ENCODE results near the gene MYO16. TPM values are rescaled to one million over a fixed set of nuclear protein-coding genes. Genes with fewer than 3 reads are reported as not detected.

MYO16 gene
- total and polyA plus RNA-seq, 2 of the 4 experiments (the other 2 are of a cell fraction), result under 0.01 to 0.03 TPM

DNA sequence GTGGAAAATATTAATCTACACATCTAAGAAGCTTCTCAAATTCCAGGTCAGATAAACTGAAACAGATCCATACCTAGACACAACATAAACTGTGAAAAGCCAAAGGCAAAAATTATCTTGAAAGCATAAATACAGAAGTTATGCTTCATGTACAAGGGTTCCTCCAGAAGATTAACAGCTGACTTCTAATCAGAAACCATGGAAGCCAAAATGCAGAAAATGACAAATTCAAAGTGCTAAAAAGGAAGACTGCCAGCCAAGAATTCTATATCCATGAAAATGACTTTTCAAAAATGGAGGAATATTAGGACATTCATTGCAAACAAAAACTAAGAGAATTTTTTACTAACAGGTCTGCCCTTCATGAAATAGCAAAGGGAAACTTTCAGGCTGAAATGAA lies 72.8 kb downstream of the MYO16 start:
- ChIA-PET CTCF (no interaction called here), POLR2A (ENCODE audit: unreplicated experiment) (no interaction called here)
- dilution Hi-C loops (cut with HindIII; ENCODE audit: low sequenced_read_pairs, unreplicated experiment) (no loop called here), in situ Hi-C loops (cut with MboI; ENCODE audit: low sequenced_read_pairs) (no loop called here), intact Hi-C loops (cut with micrococcal nuclease) (no loop called here)
- Histone ChIP-seq H4K91ac (ENCODE audit: insufficient read depth, low read depth, low read length) (no peak overlapping the region), H4K5ac (ENCODE audit: low read depth, low read length) (no peak overlapping the region), H3K9me1 (ENCODE audit: insufficient read depth, low read length) (no peaks in the 10 kb centered on the region), H4K8ac (ENCODE audit: low read depth in 2 of 2, low read length in 2 of 2) (no peak overlapping the region), H3K23ac (ENCODE audit: low read depth, low read length) (no peak overlapping the region), H2BK20ac (ENCODE audit: low read depth, low read length) (no peak overlapping the region), H3K18ac (ENCODE audit: low read depth, low read length) (no peak overlapping the region), H4K20me1 (ENCODE audit: insufficient read depth, low read length) (no peaks in the 10 kb centered on the region; the same call in 1 of the 2 replicates), H3K9ac (ENCODE audit: low read depth, low read length) (no peak overlapping the region), H2AK5ac (ENCODE audit: low read depth, low read length) (no peak overlapping the region), H3K9me3 (ENCODE audit: control insufficient read depth, insufficient read depth, low read length) (0 out of 2 replicates have a peak, but pooled peaks cover 2% of the 10 kb centered on the region), H3K4me1 (ENCODE audit: control insufficient read depth, insufficient read depth, low read length) (no peaks in the 10 kb centered on the region), H3K27me3 (ENCODE audit: control insufficient read depth, insufficient read depth, low read length) (no peaks in the 10 kb centered on the region), H2BK15ac (ENCODE audit: low read depth, low read length) (no peak overlapping the region), H2BK120ac (ENCODE audit: low read depth, low read length) (no peak overlapping the region), H2AK9ac (replicated peaks; ENCODE audit: low read depth, low read length, poor library complexity) (no peak overlapping the region), H3K4me2 (ENCODE audit: low read depth, low read length) (no peak overlapping the region), H2AFZ (replicated peaks; ENCODE audit: low read length, poor library complexity) (no peak overlapping the region), H3K4me3 (ENCODE audit: insufficient read depth, low read depth, low read length) (no peak overlapping the region), H2BK5ac (ENCODE audit: low read depth, low read length, poor library complexity, severe bottlenecking) (no peak overlapping the region), H3K79me1 (ENCODE audit: low read depth in 1 of 2, low read length in 2 of 2) (no peaks in the 10 kb centered on the region), H3K14ac (replicated peaks; ENCODE audit: low read depth, low read length) (no peak overlapping the region), H3K56ac (ENCODE audit: extremely low read depth, insufficient read depth, low read length) (no peak overlapping the region), H3K4ac (ENCODE audit: low read depth, low read length) (no peak overlapping the region), H3K27ac (ENCODE audit: insufficient read depth, low read length) (no peak overlapping the region), H3K36me3 (ENCODE audit: control insufficient read depth, insufficient read depth, low read length) (no peaks in the 10 kb centered on the region)
- DNase-seq (no peak), ATAC-seq (ENCODE audit: low read depth) (no peak)
- no TSS peak for BruUV-seq (replicated peaks)
- TF ChIP-seq RCOR1 (IDR thresholded peaks at IDR 0.05; ENCODE audit: insufficient replicate concordance, low read length) (no peak), NFE2L2 (IDR thresholded peaks at IDR 0.05; ENCODE audit: low read depth, low read length) (no peak), RAD21 (IDR thresholded peaks at IDR 0.05; ENCODE audit: low read length) (no peak), CEBPB (IDR thresholded peaks at IDR 0.05; ENCODE audit: low read depth, low read length) (no peak), BHLHE40 (IDR thresholded peaks at IDR 0.05; ENCODE audit: low read depth, low read length) (no peak), CHD1 (IDR thresholded peaks at IDR 0.05; ENCODE audit: low read depth, low read length) (no peak), FOS (IDR thresholded peaks at IDR 0.05; ENCODE audit: low read depth, low read length) (no peak), MAFK (IDR thresholded peaks at IDR 0.05; ENCODE audit: low read depth, low read length) (no peak), RFX5 (IDR thresholded peaks at IDR 0.05; ENCODE audit: low read depth, low read length) (no peak), POLR2A (IDR thresholded peaks at IDR 0.05; ENCODE audit: low read depth, low read length) (no peak), MXI1 (IDR thresholded peaks at IDR 0.05; ENCODE audit: borderline replicate concordance, low read depth, low read length) (no peak), SMC3 (IDR thresholded peaks at IDR 0.05; ENCODE audit: low read depth, low read length) (no peak), MAZ (IDR thresholded peaks at IDR 0.05; ENCODE audit: borderline replicate concordance, low read depth, low read length) (no peak)
- TF ChIP-seq, protein P1, sequence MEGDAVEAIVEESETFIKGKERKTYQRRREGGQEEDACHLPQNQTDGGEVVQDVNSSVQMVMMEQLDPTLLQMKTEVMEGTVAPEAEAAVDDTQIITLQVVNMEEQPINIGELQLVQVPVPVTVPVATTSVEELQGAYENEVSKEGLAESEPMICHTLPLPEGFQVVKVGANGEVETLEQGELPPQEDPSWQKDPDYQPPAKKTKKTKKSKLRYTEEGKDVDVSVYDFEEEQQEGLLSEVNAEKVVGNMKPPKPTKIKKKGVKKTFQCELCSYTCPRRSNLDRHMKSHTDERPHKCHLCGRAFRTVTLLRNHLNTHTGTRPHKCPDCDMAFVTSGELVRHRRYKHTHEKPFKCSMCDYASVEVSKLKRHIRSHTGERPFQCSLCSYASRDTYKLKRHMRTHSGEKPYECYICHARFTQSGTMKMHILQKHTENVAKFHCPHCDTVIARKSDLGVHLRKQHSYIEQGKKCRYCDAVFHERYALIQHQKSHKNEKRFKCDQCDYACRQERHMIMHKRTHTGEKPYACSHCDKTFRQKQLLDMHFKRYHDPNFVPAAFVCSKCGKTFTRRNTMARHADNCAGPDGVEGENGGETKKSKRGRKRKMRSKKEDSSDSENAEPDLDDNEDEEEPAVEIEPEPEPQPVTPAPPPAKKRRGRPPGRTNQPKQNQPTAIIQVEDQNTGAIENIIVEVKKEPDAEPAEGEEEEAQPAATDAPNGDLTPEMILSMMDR (conservative IDR thresholded peaks at IDR 0.05; ENCODE audit: low read depth, low read length), result no peak
- TF ChIP-seq, protein P2, sequence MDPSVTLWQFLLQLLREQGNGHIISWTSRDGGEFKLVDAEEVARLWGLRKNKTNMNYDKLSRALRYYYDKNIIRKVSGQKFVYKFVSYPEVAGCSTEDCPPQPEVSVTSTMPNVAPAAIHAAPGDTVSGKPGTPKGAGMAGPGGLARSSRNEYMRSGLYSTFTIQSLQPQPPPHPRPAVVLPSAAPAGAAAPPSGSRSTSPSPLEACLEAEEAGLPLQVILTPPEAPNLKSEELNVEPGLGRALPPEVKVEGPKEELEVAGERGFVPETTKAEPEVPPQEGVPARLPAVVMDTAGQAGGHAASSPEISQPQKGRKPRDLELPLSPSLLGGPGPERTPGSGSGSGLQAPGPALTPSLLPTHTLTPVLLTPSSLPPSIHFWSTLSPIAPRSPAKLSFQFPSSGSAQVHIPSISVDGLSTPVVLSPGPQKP (IDR thresholded peaks at IDR 0.05; ENCODE audit: borderline replicate concordance, low read depth, low read length), result no peak
- TF ChIP-seq, protein P3, sequence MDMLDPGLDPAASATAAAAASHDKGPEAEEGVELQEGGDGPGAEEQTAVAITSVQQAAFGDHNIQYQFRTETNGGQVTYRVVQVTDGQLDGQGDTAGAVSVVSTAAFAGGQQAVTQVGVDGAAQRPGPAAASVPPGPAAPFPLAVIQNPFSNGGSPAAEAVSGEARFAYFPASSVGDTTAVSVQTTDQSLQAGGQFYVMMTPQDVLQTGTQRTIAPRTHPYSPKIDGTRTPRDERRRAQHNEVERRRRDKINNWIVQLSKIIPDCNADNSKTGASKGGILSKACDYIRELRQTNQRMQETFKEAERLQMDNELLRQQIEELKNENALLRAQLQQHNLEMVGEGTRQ (IDR thresholded peaks at IDR 0.05; ENCODE audit: low read depth, low read length), result no peak
